NT2/D1 (cell line): ENCODE results near the gene TAGLN2.

Source experiments
- YY1 ChIP-seq: IDR thresholded peaks from 2 replicates; pipeline ENCODE4 v1.6.1; 2011; ENCODE audit not compliant: insufficient read length, insufficient read depth
- ZNF274 ChIP-seq: IDR thresholded peaks from 2 replicates; pipeline ENCODE4 v1.6.1; 2011; ENCODE audit warnings: mild to moderate bottlenecking, low read depth, low read length

DNA sequence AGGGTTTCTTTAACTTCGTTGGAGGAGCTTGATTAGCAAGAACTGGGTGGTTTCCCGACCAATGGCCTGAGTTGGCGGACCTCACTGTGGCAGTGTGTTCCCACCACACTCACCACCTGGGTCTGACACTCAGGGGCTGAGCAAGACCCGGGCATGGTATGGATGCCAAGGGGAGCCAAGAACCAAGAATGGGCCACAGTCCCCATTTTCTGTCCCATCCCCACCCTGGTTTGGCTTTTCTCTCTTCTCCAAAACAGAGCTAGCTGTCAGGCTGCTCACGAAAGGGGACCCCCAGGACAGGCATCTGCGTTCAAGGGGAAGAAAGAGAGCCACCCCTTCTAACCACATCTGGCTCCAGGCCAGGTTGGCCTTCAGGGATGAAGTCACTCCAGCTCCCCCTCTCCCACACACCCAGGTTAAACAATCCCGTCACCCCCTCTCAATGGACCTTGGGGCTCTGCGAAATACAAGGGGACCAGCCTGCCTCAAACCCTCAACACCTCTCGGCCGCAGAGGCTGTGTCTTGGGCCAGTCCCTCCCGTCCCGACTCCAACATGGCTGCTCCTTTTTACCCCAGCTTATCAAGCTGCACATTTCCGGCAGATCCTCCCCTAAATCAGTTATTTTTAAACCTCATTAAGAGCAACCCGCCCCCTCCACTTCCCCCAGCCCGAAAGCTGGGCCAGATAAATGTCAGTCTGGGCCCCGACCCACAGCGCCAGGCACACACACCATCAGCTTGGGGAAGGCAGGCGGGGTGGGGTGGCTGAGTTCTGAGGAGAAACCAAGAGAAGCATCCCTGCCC is 3.4 kb downstream of the TAGLN2 start:
- TF ChIP-seq YY1 (no peak), ZNF274 (no peak)
